Measurements from ENCODE around the gene ABLIM2.
"Not testable (repeated sequence)": the region's sequence is repeated elsewhere in the genome, so short reads cannot be mapped to it uniquely, and the experiment has no call there.

ABLIM2 gene

DNA sequence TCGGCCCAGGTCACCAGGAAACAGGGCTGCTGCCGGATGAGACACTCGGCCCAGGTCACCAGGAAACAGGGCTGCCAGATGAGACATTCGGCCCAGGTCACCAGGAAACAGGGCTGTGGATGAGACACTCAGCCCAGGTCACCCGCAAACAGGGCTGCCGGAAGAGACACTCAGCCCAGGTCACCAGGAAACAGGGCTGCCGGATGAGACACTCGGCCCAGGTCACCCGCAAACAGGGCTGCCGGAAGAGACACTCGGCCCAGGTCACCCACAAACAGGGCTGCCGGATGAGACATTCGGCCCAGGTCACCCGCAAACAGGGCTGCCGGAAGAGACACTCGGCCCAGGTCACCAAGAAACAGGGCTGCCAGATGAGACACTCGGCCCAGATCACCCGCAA is 240.4 kb downstream of the ABLIM2 start:
- DNase-seq = not testable (repeated sequence)

DNA sequence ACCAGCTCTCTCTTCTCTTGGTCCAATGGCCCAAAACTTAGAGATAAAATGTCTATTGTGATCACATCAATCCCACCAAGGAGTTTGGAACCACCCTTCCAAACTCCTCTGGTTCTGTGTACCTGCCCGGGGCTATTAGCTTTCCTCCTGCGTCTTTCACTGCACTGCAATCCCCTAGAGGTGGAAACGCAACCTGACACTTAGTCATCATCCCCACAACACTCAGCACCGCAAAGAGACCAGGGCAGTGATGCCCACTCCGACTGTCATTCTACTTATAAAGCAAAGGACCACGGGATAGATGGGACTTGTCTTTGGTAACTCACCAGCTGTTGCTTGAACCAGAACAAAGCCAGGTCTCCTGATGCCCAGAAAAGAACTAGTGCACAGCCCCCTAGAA is 240.9 kb downstream of the ABLIM2 start:
- no peak for DNase-seq

DNA sequence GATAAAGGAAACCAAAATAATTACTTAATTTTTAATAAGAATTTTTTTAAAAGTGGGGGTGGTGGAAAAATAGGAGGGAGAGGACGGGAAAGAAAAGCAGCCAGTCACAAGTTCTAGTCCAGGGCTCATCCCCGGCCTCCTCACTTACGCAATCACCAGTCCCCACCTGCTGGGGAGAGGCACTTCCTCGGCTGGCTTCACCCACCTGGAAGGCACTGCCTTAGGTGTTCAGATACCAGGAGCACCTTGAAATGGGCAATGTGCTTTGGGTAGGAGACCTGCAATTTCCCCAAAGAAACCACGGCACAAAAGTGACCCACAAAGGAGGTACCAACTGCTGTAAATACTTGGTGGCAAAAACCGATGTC is 242.8 kb downstream of the ABLIM2 start:
- DNase-seq = no peak

All from CD4-positive, alpha-beta T cell treated with Interleukin-12 subunit alpha and Interleukin-12 subunit beta, for 1 hour (primary cell).